ENCODE results near the gene FOXL2.

Gene FOXL2

GRCh38 chr3:138936741-138937689 lies 9.9 kb downstream of the FOXL2 start:
- H3K4me3 ChIP-seq (ENCODE audit: low read depth, low read length) = no peak overlapping the region
- no peak for TF ChIP-seq CTCF (IDR thresholded peaks at IDR 0.05; ENCODE audit: low read depth, low read length)

GRCh38 chr3:138935863-138936740 lies 10.8 kb downstream of the FOXL2 start:
- peak; percentile 75 for TF ChIP-seq CTCF (IDR thresholded peaks at IDR 0.05; ENCODE audit: low read depth, low read length)
- peak overlapping the region; percentile 54 for H3K4me3 ChIP-seq (ENCODE audit: low read depth, low read length)

GRCh38 chr3:138935505-138935862 lies 11.5 kb downstream of the FOXL2 start:
- peak overlapping the region; percentile 54; the same call in 1 of the 2 replicates for H3K4me3 ChIP-seq (ENCODE audit: low read depth, low read length)
- TF ChIP-seq CTCF (IDR thresholded peaks at IDR 0.05; ENCODE audit: low read depth, low read length) = no peak

GRCh38 chr3:138933981-138934691 lies 12.8 kb downstream of the FOXL2 start:
- H3K4me3 ChIP-seq (ENCODE audit: low read depth, low read length) = no peak overlapping the region
- TF ChIP-seq CTCF (IDR thresholded peaks at IDR 0.05; ENCODE audit: low read depth, low read length) = no peak

- no peak overlapping the region for H3K4me3 ChIP-seq (ENCODE audit: low read depth, low read length)
- no peak for TF ChIP-seq CTCF (IDR thresholded peaks at IDR 0.05; ENCODE audit: low read depth, low read length)
Measured at GRCh38 chr3:138933068-138933668, 13.8 kb downstream of the FOXL2 start.

- TF ChIP-seq CTCF (IDR thresholded peaks at IDR 0.05; ENCODE audit: low read depth, low read length) = no peak
- H3K4me3 ChIP-seq (ENCODE audit: low read depth, low read length) = no peak overlapping the region
Measured at GRCh38 chr3:138928727-138929372, 18.1 kb downstream of the FOXL2 start.
